Measurements from ENCODE around the gene SLTM. TPM values are rescaled to one million over a fixed set of nuclear protein-coding genes. Genes with fewer than 3 reads are reported as not detected.

Gene SLTM
- total RNA-seq, 2 experiments from 2014 or later, result 103 to 129 TPM

DNA sequence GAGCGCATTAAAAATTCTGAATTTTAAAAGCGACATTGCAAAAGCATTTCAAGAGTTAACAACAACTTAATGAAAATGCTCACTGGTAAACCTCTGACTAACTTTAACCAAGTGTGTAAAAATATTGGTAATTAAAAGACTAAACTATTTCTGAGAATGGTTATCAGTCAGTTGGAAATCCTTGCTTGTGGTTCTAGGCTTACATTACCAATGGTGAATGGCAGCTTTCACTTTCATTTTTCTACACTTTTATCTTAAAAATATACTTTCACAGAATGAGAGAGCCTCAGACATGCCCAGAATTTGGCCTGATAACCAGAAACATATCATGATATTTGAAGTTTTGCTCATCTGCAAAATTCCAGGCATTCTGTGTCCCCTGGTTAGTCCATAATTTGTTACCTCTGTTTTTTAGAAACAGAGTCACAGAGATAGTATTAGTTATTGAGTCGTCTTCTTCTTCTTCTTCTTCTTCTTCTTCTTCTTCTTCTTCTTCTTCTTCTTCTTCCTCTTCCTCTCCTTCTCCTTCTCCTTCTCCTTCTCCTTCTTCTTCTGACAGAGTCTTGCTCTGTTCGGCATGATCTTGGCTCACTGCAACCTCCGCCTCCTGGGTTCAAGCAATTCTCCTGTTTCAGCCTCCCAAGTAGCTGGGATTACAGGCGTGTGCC, 48.5 kb upstream of the SLTM start:
- ChIA-PET CTCF (ENCODE audit: unreplicated experiment) (no interaction called here), POLR2A (no interaction called here)
- peaks cover 1% of the 10 kb centered on the region; the same call in 1 of the 2 replicates for H3K79me2 ChIP-seq (ENCODE audit: insufficient read depth, low read depth, low read length)
- peak; percentile 27 for DNase-seq (ENCODE audit: low spot score)
- no TSS peak for BruUV-seq (replicated peaks)
- H4K20me1 ChIP-seq (ENCODE audit: insufficient read depth, low read length), result no peaks in the 10 kb centered on the region
- peak overlapping the region; percentile 55 for H3K4me3 ChIP-seq (ENCODE audit: low read depth, low read length, poor library complexity, severe bottlenecking)
- peak overlapping the region; percentile 99 for H2AFZ ChIP-seq (ENCODE audit: low read length)
- intact Hi-C loops (cut with micrococcal nuclease; ENCODE audit: unreplicated experiment), result loop anchor here (2.0 to 5.0 kb wide), 5 partner anchors 123 to 545 kb away; partner anchors contain the start of gene CCNB2
- H3K27ac ChIP-seq (ENCODE audit: low read depth, low read length, poor library complexity, severe bottlenecking), result peak overlapping the region; percentile 53
- TF ChIP-seq, protein P1, sequence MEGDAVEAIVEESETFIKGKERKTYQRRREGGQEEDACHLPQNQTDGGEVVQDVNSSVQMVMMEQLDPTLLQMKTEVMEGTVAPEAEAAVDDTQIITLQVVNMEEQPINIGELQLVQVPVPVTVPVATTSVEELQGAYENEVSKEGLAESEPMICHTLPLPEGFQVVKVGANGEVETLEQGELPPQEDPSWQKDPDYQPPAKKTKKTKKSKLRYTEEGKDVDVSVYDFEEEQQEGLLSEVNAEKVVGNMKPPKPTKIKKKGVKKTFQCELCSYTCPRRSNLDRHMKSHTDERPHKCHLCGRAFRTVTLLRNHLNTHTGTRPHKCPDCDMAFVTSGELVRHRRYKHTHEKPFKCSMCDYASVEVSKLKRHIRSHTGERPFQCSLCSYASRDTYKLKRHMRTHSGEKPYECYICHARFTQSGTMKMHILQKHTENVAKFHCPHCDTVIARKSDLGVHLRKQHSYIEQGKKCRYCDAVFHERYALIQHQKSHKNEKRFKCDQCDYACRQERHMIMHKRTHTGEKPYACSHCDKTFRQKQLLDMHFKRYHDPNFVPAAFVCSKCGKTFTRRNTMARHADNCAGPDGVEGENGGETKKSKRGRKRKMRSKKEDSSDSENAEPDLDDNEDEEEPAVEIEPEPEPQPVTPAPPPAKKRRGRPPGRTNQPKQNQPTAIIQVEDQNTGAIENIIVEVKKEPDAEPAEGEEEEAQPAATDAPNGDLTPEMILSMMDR (conservative IDR thresholded peaks at IDR 0.05; ENCODE audit: low read length), result no peak
- TF ChIP-seq EZH2phosphoT487 (IDR thresholded peaks at IDR 0.05; ENCODE audit: borderline replicate concordance, low read depth, low read length), result no peak
- H3K9me2 ChIP-seq (ENCODE audit: insufficient read depth, low read length), result no peaks in the 10 kb centered on the region
- H3K36me3 ChIP-seq (ENCODE audit: insufficient read depth, low read length), result no peaks in the 10 kb centered on the region
- H3K4me2 ChIP-seq (ENCODE audit: low read length), result peak overlapping the region; percentile 76
- H3K4me1 ChIP-seq (ENCODE audit: insufficient read depth, low read length, poor library complexity, severe bottlenecking), result peaks cover 63% of the 10 kb centered on the region
- peaks cover 4% of the 10 kb centered on the region; the same call in 1 of the 2 replicates for H3K9me3 ChIP-seq (ENCODE audit: low read length)

DNA sequence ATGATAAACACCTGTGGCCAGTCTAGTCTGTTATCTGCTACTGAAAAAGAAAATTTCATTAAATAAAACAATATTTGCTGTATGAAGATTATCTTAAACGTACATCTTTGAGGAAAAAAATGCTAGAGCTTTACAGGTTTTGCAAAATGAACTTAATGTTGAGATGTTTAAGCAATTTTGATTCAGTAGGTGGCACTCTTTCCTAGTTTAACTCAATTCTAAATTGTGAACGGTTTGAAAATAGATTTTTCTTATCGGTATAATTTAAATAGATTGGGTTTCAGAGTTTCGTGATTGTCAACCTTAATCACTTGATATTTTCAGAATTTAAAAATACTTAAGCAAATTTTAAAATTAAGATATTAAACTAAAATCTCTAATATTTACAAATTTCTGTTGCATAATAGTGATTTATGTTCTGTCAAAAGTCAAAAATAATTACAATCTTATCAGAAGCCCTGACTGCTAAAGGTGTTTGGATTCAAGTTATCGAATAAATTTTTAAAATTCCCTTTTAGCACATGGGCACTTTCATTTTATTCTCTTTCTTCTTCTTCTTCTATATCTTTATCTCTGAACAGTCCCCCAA, 47.0 kb upstream of the SLTM start:
- Histone ChIP-seq H4K20me1 (ENCODE audit: insufficient read depth, low read length) (no peaks in the 10 kb centered on the region), H3K27ac (ENCODE audit: low read depth, low read length, poor library complexity, severe bottlenecking) (peak overlapping the region; percentile 84), H3K9me2 (ENCODE audit: insufficient read depth, low read length) (no peaks in the 10 kb centered on the region), H3K36me3 (ENCODE audit: insufficient read depth, low read length) (no peaks in the 10 kb centered on the region), H3K4me2 (ENCODE audit: low read length) (peak overlapping the region; percentile 76), H2AFZ (ENCODE audit: low read length) (peak overlapping the region; percentile 99; the same call in 1 of the 2 replicates), H3K9me3 (ENCODE audit: low read length) (peaks cover 4% of the 10 kb centered on the region; the same call in 1 of the 2 replicates), H3K4me3 (ENCODE audit: low read depth, low read length, poor library complexity, severe bottlenecking) (peak overlapping the region; percentile 39), H3K79me2 (ENCODE audit: insufficient read depth, low read depth, low read length) (no peaks in the 10 kb centered on the region), H3K4me1 (ENCODE audit: insufficient read depth, low read length, poor library complexity, severe bottlenecking) (peaks cover 71% of the 10 kb centered on the region)
- intact Hi-C loops (cut with micrococcal nuclease; ENCODE audit: unreplicated experiment), result loop anchor here (2.0 to 5.0 kb wide), 5 partner anchors 124 to 547 kb away; partner anchors contain the start of gene CCNB2
- BruUV-seq (replicated peaks), result no TSS peak
- CTCF ChIA-PET (ENCODE audit: unreplicated experiment), result no interaction called here
- no peak for TF ChIP-seq EZH2phosphoT487 (IDR thresholded peaks at IDR 0.05; ENCODE audit: borderline replicate concordance, low read depth, low read length)
- TF ChIP-seq, protein P1 (conservative IDR thresholded peaks at IDR 0.05; ENCODE audit: low read length), result peak; percentile 89
- POLR2A ChIA-PET, result interaction anchor here (0.8 to 1.4 kb wide), 4 partner anchors 26 to 535 kb away, joined by 3 to 7 read pairs (median 4); no protein-coding TSS in a partner anchor
- DNase-seq (ENCODE audit: low spot score), result peak; percentile 65
